ENCODE measurements around the gene F3. TPM values are rescaled to one million over a fixed set of nuclear protein-coding genes. Genes with fewer than 3 reads are reported as not detected.
"Not testable (repeated sequence)": the region's sequence is repeated elsewhere in the genome, so short reads cannot be mapped to it uniquely, and the experiment has no call there.

F3 gene
- total RNA-seq, 2 donors from 2014 or later = 37.9 to 85.4 TPM

DNA sequence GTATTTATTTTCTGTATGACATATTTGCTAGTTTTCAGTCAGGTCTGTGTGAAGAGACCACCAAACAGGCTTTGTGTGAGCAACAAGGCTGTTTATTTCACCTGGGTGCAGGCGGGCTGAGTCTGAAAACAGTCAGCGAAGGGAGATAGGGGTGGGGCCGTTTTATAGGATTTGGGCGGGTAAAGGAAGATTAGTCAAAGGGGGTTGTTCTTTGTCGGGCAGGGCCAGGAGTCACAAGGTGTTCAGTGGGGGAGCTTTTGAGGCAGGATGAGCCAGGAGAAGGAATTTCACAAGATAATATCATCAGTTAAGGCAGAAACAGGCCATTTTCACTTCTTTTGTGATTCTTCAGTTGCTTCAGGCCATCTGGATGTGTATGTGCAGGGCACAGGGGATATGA lies 24.9 kb upstream of the F3 start:
- H3K27ac ChIP-seq; DNase-seq; H3K27me3 ChIP-seq; H3K36me3 ChIP-seq (replicated peaks in 1 of 2; ENCODE audit: insufficient read depth in 1 of 2, low read depth in 2 of 2); H3K4me1 ChIP-seq; ATAC-seq; H3K4me3 ChIP-seq; intact Hi-C loops (cut with DNase I); H3K9me3 ChIP-seq: not testable (repeated sequence)
- WGBS, 2 donors = 76 to 84% methylated on average over 5 of the region's 5 CpGs

DNA sequence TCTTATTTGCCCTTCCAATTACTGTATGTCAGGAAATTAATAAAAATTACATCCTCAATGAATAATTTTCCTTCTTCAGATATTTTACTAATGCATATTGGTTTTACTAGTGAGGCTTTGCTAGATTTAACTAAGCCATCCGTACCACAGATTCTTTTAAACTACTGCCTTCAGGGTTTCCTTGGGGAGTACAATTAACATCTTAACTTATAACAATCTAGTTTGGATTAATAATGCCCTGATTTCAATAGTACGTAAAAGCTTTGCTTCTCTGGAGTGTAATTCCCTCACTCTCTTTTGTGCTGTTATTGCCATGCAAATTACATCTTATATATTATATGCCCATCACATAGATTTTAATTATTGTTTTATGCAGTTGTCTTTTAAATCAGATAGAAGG lies 24.3 kb upstream of the F3 start:
- H3K9me3 ChIP-seq = no peaks in the 10 kb centered on the region
- no peak for DNase-seq
- H3K4me1 ChIP-seq = peaks cover 7% of the 10 kb centered on the region
- intact Hi-C loops (cut with DNase I) = no loop called here
- no peaks in the 10 kb centered on the region for H3K27me3 ChIP-seq
- no peak for ATAC-seq
- no peak overlapping the region for H3K27ac ChIP-seq
- WGBS, 2 donors = 95 to 98% methylated on average over 2 of the region's 2 CpGs
- no peak for TF ChIP-seq POLR2A (IDR thresholded peaks at IDR 0.05)
- TF ChIP-seq, protein P1, sequence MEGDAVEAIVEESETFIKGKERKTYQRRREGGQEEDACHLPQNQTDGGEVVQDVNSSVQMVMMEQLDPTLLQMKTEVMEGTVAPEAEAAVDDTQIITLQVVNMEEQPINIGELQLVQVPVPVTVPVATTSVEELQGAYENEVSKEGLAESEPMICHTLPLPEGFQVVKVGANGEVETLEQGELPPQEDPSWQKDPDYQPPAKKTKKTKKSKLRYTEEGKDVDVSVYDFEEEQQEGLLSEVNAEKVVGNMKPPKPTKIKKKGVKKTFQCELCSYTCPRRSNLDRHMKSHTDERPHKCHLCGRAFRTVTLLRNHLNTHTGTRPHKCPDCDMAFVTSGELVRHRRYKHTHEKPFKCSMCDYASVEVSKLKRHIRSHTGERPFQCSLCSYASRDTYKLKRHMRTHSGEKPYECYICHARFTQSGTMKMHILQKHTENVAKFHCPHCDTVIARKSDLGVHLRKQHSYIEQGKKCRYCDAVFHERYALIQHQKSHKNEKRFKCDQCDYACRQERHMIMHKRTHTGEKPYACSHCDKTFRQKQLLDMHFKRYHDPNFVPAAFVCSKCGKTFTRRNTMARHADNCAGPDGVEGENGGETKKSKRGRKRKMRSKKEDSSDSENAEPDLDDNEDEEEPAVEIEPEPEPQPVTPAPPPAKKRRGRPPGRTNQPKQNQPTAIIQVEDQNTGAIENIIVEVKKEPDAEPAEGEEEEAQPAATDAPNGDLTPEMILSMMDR (IDR thresholded peaks at IDR 0.05) = no peak
- H3K4me3 ChIP-seq = no peak overlapping the region
- H3K36me3 ChIP-seq (replicated peaks in 1 of 2; ENCODE audit: insufficient read depth in 1 of 2, low read depth in 2 of 2) = no peaks in the 10 kb centered on the region

DNA sequence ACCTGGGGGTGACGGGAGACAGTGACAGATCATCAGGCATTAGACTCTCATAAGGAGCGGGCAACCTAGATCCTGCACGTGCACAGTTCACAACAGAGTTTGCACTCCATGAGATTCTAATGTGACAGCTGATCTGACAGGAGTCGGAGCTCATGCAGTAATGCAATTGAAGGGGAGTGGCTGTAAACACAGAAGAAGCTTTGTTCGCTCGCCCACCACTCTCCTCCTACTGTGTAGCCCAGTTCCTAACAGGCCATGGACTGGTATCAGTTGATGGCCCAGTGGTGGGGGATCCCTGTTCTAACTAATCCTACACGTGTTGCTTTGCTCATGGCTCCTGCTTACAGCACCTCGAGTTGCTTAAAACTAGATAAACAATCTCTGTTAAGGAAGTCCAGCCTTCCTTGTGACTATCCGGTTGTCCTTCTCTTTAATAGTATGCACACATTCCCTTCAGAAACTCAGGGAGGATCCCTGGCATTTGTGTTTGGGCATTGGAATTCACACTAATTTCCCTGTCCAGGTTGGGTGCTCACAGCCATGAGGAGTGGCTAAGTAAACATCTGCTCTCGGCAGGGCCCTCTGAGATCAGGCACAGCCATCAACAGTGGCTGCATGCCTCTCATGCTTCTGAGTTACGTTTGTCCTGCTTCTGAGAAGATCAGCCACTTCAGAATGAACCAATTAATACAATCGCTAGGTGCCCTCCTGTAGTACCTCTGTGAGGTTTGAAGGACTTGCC lies 21.1 kb upstream of the F3 start:
- no peak for TF ChIP-seq POLR2A (IDR thresholded peaks at IDR 0.05)
- TF ChIP-seq, protein P1 (IDR thresholded peaks at IDR 0.05) = no peak
- H3K27ac ChIP-seq = peak overlapping the region in 2 of 4 donors; percentile 10 to 30
- H3K4me1 ChIP-seq = peaks cover 7% of the 10 kb centered on the region
- no peaks in the 10 kb centered on the region for H3K9me3 ChIP-seq
- no peaks in the 10 kb centered on the region for H3K27me3 ChIP-seq
- DNase-seq = peak in 2 of 4 donors; percentile 25 to 44
- ATAC-seq = peak; percentile 47
- WGBS, 2 donors = 50 to 63% methylated on average over 12 of the region's 12 CpGs
- intact Hi-C loops (cut with DNase I) = no loop called here
- H3K4me3 ChIP-seq = no peak overlapping the region
- H3K36me3 ChIP-seq (replicated peaks in 1 of 2; ENCODE audit: insufficient read depth in 1 of 2, low read depth in 2 of 2) = no peaks in the 10 kb centered on the region

DNA sequence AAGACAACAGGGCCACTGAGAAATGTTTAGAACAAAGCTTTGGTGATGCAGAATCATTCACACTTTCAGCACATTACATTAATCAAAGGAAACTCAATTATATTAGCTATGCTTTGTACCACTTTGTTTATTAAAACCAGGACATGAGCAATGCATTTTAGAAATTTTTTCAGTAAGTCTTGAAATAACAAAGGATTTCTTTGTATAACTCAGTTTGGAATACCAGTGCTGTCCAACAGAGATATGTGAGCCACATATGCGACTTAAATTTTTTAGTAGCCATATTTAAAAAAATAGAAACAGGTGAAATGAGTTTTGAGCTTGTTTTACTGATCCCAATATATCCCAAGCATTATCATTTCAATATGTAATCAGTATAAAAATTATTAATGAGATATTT lies 18.8 kb upstream of the F3 start:
- TF ChIP-seq, protein P1 (IDR thresholded peaks at IDR 0.05) = no peak
- TF ChIP-seq POLR2A (IDR thresholded peaks at IDR 0.05) = no peak
- Histone ChIP-seq H3K36me3 (replicated peaks in 1 of 2; ENCODE audit: insufficient read depth in 1 of 2, low read depth in 2 of 2) (no peaks in the 10 kb centered on the region), H3K9me3 (no peaks in the 10 kb centered on the region), H3K27ac (no peak overlapping the region), H3K4me1 (peaks cover 7% of the 10 kb centered on the region), H3K4me3 (no peak overlapping the region), H3K27me3 (no peaks in the 10 kb centered on the region)
- WGBS, 2 donors = 74 to 87% methylated on average over 1 of the region's 1 CpG
- DNase-seq (no peak), ATAC-seq (no peak)
- intact Hi-C loops (cut with DNase I) = no loop called here

DNA sequence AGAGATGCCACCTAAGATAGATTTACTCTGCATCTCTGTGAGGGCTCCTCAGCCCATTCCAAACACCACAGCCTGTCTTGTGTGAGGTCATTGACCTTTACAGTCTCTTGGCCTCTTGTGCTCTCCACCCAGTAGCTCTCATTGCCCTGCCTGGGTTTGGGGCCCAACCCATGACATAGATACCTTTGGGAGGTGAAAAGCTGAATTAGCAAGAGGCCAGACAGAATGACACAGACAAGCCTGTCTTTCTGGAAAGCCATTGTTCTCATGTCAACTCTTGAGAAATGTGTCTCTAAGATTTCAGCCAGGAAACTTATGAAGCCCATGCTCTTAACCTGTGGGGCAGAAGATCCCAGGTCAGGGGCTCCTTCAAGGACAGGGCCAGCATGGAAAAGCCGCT lies 18.4 kb upstream of the F3 start:
- 87 to 100% methylated on average over 1 of the region's 1 CpG for WGBS, 2 donors
- Histone ChIP-seq H3K27ac (no peak overlapping the region), H3K9me3 (no peaks in the 10 kb centered on the region), H3K4me3 (no peak overlapping the region), H3K4me1 (peaks cover 7% of the 10 kb centered on the region), H3K36me3 (replicated peaks in 1 of 2; ENCODE audit: insufficient read depth in 1 of 2, low read depth in 2 of 2) (no peaks in the 10 kb centered on the region), H3K27me3 (no peaks in the 10 kb centered on the region)
- no peak for TF ChIP-seq POLR2A (IDR thresholded peaks at IDR 0.05)
- TF ChIP-seq, protein P1 (IDR thresholded peaks at IDR 0.05) = no peak
- intact Hi-C loops (cut with DNase I) = no loop called here
- no peak for ATAC-seq
- no peak for DNase-seq
